HCT116 (cell line): ENCODE results near the gene TMEM242.

Source experiments
- CTCF ChIP-seq, 3 experiments: fragments of 200-600 bp in 1 of 3; sonication (generic) in 1 of 3; IDR thresholded peaks in 2 of 3; conservative IDR thresholded peaks in 1 of 3; 2 replicates each; pipeline ENCODE4 v1.5.1; 2012 to 2017; ENCODE audit warnings: low read depth in 2 of 3, low read length in 2 of 3, antibody characterized with exemption in 1 of 3, borderline replicate concordance in 1 of 3, control low read depth in 1 of 3, mild to moderate bottlenecking in 1 of 3, mixed read lengths in 1 of 3, mixed run types in 1 of 3, moderate library complexity in 1 of 3; ENCODE audit not compliant: insufficient read depth in 1 of 3
- POLR2A ChIP-seq: IDR thresholded peaks from 2 replicates; pipeline ENCODE4 v1.7.0; 2011; ENCODE audit warnings: borderline replicate concordance; ENCODE audit not compliant: insufficient read depth, insufficient read length; ENCODE audit errors: extremely low read depth
- YY1 ChIP-seq: IDR thresholded peaks from 2 replicates; pipeline ENCODE4 v1.6.1; 2011; ENCODE audit warnings: low read length, low read depth, moderate library complexity, mild to moderate bottlenecking; ENCODE audit not compliant: insufficient replicate concordance; ENCODE audit errors: extremely low read depth
- ZFX ChIP-seq: fragments of 450-650 bp; IDR thresholded peaks from 2 replicates; pipeline ENCODE4 v1.6.1; 2017
- ZNF274 ChIP-seq: fragments of 200-500 bp; sonication (Bioruptor generic); IDR thresholded peaks from 2 replicates; pipeline ENCODE4 v1.6.1; 2014; ENCODE audit warnings: mild to moderate bottlenecking, low read depth, low read length, inconsistent platforms

GRCh38 chr6:157242791-157243190 is 80.5 kb downstream of the TMEM242 start:
- TF ChIP-seq ZNF274 (no peak), YY1 (no peak), POLR2A (no peak), CTCF (IDR thresholded peaks at IDR 0.05 in 2 of 3, conservative IDR thresholded peaks at IDR 0.05 in 1 of 3; ENCODE audit: borderline replicate concordance in 1 of 3, insufficient read depth in 1 of 3, low read depth in 2 of 3, low read length in 2 of 3) (no peak), ZFX (no peak)
